Neural cell (in vitro differentiated cells): ENCODE results near the gene CD151. TPM values are rescaled to one million over a fixed set of nuclear protein-coding genes. Genes with fewer than 3 reads are reported as not detected.

ENCODE experiments used
- H2AFZ ChIP-seq: fragments of 200-600, 300-800 bp; sonication (generic), shearing (Covaris generic); 2 replicates; pipeline ENCODE4 v1.6.0; 2014; ENCODE audit warnings: low read depth, mild to moderate bottlenecking, antibody characterized with exemption, low read length, moderate library complexity
- H3F3A ChIP-seq: fragments of 200-600 bp; shearing (Covaris generic); 2 replicates; pipeline ENCODE4 v1.6.1; 2016; ENCODE audit warnings: mild to moderate bottlenecking, moderate library complexity, mixed read lengths, antibody characterized with exemption, low read length; ENCODE audit not compliant: insufficient read depth, poor library complexity, severe bottlenecking
- H3K27ac ChIP-seq: fragments of 200-600, 300-800 bp; sonication (generic), shearing (Covaris generic); 2 replicates; pipeline ENCODE4 v1.5.1; 2014; ENCODE audit warnings: mild to moderate bottlenecking, low read length, moderate library complexity
- H3K27me3 ChIP-seq: fragments of 300-800, 200-600 bp; sonication (generic), shearing (Covaris generic); 2 replicates; pipeline ENCODE4 v1.6.0; 2014; ENCODE audit warnings: mild to moderate bottlenecking, low read depth, low read length, moderate library complexity; ENCODE audit not compliant: insufficient read depth
- H3K36me3 ChIP-seq: fragments of 300-800, 200-600 bp; sonication (generic), shearing (Covaris generic); 2 replicates; pipeline ENCODE4 v1.5.1; 2014; ENCODE audit warnings: mild to moderate bottlenecking, antibody characterized with exemption, low read length, moderate library complexity; ENCODE audit not compliant: insufficient read depth
- H3K4me2 ChIP-seq: fragments of 300-800, 200-600 bp; sonication (generic), shearing (Covaris generic); 2 replicates; pipeline ENCODE4 v1.6.0; 2014; ENCODE audit warnings: mild to moderate bottlenecking, low read length
- H3K4me3 ChIP-seq: fragments of 300-800, 200-600 bp; sonication (generic), shearing (Covaris generic); 2 replicates; pipeline ENCODE4 v1.5.1; 2014; ENCODE audit warnings: mild to moderate bottlenecking, low read length, moderate library complexity
- H3K79me2 ChIP-seq: fragments of 200-600 bp; shearing (Covaris generic); replicated peaks from 2 replicates; pipeline ENCODE4 v1.6.0; 2014; ENCODE audit warnings: mild to moderate bottlenecking, low read length, moderate library complexity; ENCODE audit not compliant: insufficient read depth
- H3K9ac ChIP-seq: fragments of 300-800, 200-600 bp; sonication (generic), shearing (Covaris generic); 2 replicates; pipeline ENCODE4 v1.6.1; 2016; ENCODE audit warnings: mild to moderate bottlenecking, low read length, mixed read lengths
- H3K9me2 ChIP-seq: fragments of 200-600 bp; shearing (Covaris generic); 2 replicates; pipeline ENCODE4 v1.6.1; 2016; ENCODE audit warnings: mild to moderate bottlenecking, low read length, mixed read lengths; ENCODE audit not compliant: insufficient read depth
- H3K9me3 ChIP-seq: fragments of 200-600, 300-800 bp; sonication (generic), shearing (Covaris generic); 2 replicates; pipeline ENCODE4 v1.6.1; 2016; ENCODE audit warnings: mild to moderate bottlenecking, mixed run types, low read length, moderate library complexity, mixed read lengths
- H4K20me1 ChIP-seq: fragments of 200-600 bp; shearing (Covaris generic); 2 replicates; pipeline ENCODE4 v1.6.1; 2016; ENCODE audit warnings: mild to moderate bottlenecking, mixed run types; ENCODE audit not compliant: insufficient read depth
- EP300 ChIP-seq: fragments of 450-650 bp; conservative IDR thresholded peaks from 2 replicates; pipeline ENCODE4 v1.6.1; 2014; ENCODE audit warnings: antibody characterized with exemption, mild to moderate bottlenecking, moderate library complexity; ENCODE audit not compliant: poor library complexity, severe bottlenecking
- EZH2 ChIP-seq: fragments of 200-600, 300-800 bp; shearing (Covaris generic), sonication (generic); IDR thresholded peaks from 2 replicates; pipeline ENCODE4 v1.6.1; 2014; ENCODE audit warnings: antibody characterized with exemption, low read length, borderline replicate concordance, mild to moderate bottlenecking; ENCODE audit not compliant: insufficient read depth, poor library complexity, severe bottlenecking
- MXI1 ChIP-seq: fragments of 450-650 bp; conservative IDR thresholded peaks from 2 replicates; pipeline ENCODE4 v1.6.1; 2014; ENCODE audit warnings: antibody characterized with exemption, mild to moderate bottlenecking; ENCODE audit not compliant: poor library complexity, severe bottlenecking
- POLR2AphosphoS5 ChIP-seq: IDR thresholded peaks from 2 replicates; pipeline ENCODE4 v1.6.1; 2012
- RAD21 ChIP-seq: fragments of 450-650 bp; conservative IDR thresholded peaks from 2 replicates; pipeline ENCODE4 v1.6.1; 2014; ENCODE audit warnings: antibody characterized with exemption, mild to moderate bottlenecking, moderate library complexity
- REST ChIP-seq: IDR thresholded peaks from 2 replicates; pipeline ENCODE4 v1.6.1; 2012; ENCODE audit warnings: borderline replicate concordance
- SMC3 ChIP-seq: fragments of 450-650 bp; conservative IDR thresholded peaks from 2 replicates; pipeline ENCODE4 v1.6.1; 2014; ENCODE audit warnings: antibody characterized with exemption, mild to moderate bottlenecking, moderate library complexity; ENCODE audit not compliant: poor library complexity
- TAF1 ChIP-seq: IDR thresholded peaks from 2 replicates; pipeline ENCODE4 v1.6.1; 2012; ENCODE audit warnings: low read depth
- polyA plus RNA-seq: library from polyadenylated mRNA; depleted of rRNA; stranded (reverse); fragments of >200 nt; gene quantifications from 2 replicates; pipeline ENCODE4 v1.2.3, GENCODE V29; 2014
- TF ChIP-seq, protein P1 (sequence below): fragments of 450-650 bp; IDR thresholded peaks from 2 replicates; pipeline ENCODE4 v1.5.1; 2014; ENCODE audit warnings: antibody characterized with exemption, mild to moderate bottlenecking, moderate library complexity; ENCODE audit not compliant: poor library complexity, severe bottlenecking

CD151 gene
- polyA plus RNA-seq, 1 donor from 2014 or later = 70.8 TPM

- no peaks in the 10 kb centered on the region for H3K9me2 ChIP-seq
- H3K27ac ChIP-seq = no peak overlapping the region
- H3K4me3 ChIP-seq = no peak overlapping the region
- TF ChIP-seq EP300 (no peak), TAF1 (no peak), POLR2AphosphoS5 (no peak)
- TF ChIP-seq, protein P1, sequence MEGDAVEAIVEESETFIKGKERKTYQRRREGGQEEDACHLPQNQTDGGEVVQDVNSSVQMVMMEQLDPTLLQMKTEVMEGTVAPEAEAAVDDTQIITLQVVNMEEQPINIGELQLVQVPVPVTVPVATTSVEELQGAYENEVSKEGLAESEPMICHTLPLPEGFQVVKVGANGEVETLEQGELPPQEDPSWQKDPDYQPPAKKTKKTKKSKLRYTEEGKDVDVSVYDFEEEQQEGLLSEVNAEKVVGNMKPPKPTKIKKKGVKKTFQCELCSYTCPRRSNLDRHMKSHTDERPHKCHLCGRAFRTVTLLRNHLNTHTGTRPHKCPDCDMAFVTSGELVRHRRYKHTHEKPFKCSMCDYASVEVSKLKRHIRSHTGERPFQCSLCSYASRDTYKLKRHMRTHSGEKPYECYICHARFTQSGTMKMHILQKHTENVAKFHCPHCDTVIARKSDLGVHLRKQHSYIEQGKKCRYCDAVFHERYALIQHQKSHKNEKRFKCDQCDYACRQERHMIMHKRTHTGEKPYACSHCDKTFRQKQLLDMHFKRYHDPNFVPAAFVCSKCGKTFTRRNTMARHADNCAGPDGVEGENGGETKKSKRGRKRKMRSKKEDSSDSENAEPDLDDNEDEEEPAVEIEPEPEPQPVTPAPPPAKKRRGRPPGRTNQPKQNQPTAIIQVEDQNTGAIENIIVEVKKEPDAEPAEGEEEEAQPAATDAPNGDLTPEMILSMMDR = no peak
- no peak overlapping the region for H3K9ac ChIP-seq
- no peaks in the 10 kb centered on the region for H3K27me3 ChIP-seq
- no peaks in the 10 kb centered on the region for H3K36me3 ChIP-seq
- no peaks in the 10 kb centered on the region for H3F3A ChIP-seq
- no peak overlapping the region for H2AFZ ChIP-seq
- H3K79me2 ChIP-seq = peaks cover 20% of the 10 kb centered on the region
- H3K9me3 ChIP-seq = no peaks in the 10 kb centered on the region
- H3K4me2 ChIP-seq = no peak overlapping the region
- H4K20me1 ChIP-seq = no peaks in the 10 kb centered on the region
These were observed 19.7 kb upstream of the CD151 start for GRCh38 chr11:813072-813455.

DNA sequence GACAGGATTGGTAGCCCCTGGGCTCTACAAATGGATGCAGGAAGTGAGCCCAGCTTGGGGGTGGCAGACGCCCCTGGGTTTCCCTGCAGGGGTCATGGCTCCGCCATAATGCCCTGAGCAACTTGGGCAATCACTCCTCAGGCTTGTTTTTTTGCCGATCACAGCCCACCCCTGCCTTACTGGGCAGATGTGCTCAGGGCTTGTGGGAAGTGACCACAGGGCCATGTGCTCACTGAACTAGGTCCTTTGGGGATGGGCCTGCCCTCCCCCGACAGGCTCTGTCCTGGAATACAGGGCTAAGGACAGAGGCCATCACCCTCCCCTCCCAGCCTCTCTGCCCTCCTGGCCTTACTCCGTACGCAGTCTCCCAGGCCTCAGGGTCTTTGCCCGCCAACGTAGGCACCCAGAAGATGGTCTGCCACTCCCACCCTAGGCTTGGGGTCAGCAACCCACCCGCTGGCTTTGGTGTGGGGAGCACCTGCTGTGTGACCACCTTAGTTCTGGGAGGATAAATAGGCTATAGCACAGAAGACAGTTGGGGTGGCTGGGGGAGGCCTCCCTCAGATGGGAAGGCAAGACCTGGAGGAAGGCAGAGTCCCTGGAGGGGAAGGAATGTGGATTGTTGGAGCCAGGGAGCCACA lies 19.2 kb upstream of the CD151 start:
- TF ChIP-seq TAF1 (no peak), SMC3 (no peak), EZH2 (no peak), EP300 (no peak), REST (no peak), POLR2AphosphoS5 (no peak), MXI1 (no peak), RAD21 (no peak)
- TF ChIP-seq, protein P1 = no peak
- Histone ChIP-seq H3K9me3 (no peaks in the 10 kb centered on the region), H3K4me3 (no peak overlapping the region), H4K20me1 (no peaks in the 10 kb centered on the region), H3K27me3 (no peaks in the 10 kb centered on the region), H3K79me2 (peaks cover 17% of the 10 kb centered on the region), H3K4me2 (no peak overlapping the region), H3F3A (no peaks in the 10 kb centered on the region), H3K36me3 (no peaks in the 10 kb centered on the region), H3K9me2 (no peaks in the 10 kb centered on the region), H3K27ac (no peak overlapping the region), H2AFZ (no peak overlapping the region), H3K9ac (no peak overlapping the region)
